K562 (cell line): Measurements from ENCODE around the gene ST7. TPM values are rescaled to one million over a fixed set of nuclear protein-coding genes. Genes with fewer than 3 reads are reported as not detected.

Experiments
- ATAC-seq: fragments of 200-7000 bp; cut with Tn5 transposase; 3 replicates; pipeline ENCODE4 v1.9.1; 2020; ENCODE audit warnings: moderate library complexity
- BruUV-seq: library from RNA; stranded (reverse); fragments of 400-500 nt; replicated peaks from 2 replicates; lab custom pipeline; 2021; lab: Mats Ljungman, UMichigan
- CTCF ChIA-PET: fragments of 300-600 bp; formaldehyde crosslinking; extraction: SDS; loops from one replicate; lab custom pipeline; 2021; ENCODE audit warnings: low intra/inter-chr PET ratio; lab: Yijun Ruan, JAX
- POLR2A ChIA-PET: fragments of 300-600, 350-650 bp; sonication (Branson Sonifier 250); formaldehyde crosslinking; extraction: SDS; loops from one replicate; lab custom pipeline; 2021; ENCODE audit warnings: antibody characterized with exemption, inconsistent platforms; lab: Yijun Ruan, JAX
- DNase-seq, 4 experiments: peaks; one replicate each; pipeline versions ENCODE4 v3.0.0 to v3.0.0-alpha.2; 2011 to 2018; ENCODE audit warnings: low spot score in 3 of 4, mixed read lengths in 3 of 4; ENCODE audit errors: extremely low read depth in 1 of 4
- FAIRE-seq: peaks from 2 replicates; lab custom pipeline; 2011; peaks lifted over from hg19 to GRCh38; lab: Jason Lieb, UNC
- H2AFZ ChIP-seq: 2 replicates; pipeline ENCODE4 v1.6.0; 2011; ENCODE audit warnings: low read depth, low read length, control low read depth, inconsistent platforms
- H3K27ac ChIP-seq: fragments of 200-600 bp; 3 replicates; pipeline ENCODE4 v1.8.0; 2011; ENCODE audit warnings: low read depth, mild to moderate bottlenecking, control low read depth, inconsistent platforms, low read length, moderate library complexity, mixed read lengths; ENCODE audit errors: extremely low read depth
- H3K27me3 ChIP-seq, 2 experiments: fragments of 300-600 bp in 1 of 2; 2 replicates in 1 of 2; 3 replicates in 1 of 2; pipeline versions ENCODE4 v1.6.0 to v1.8.0; 2011; ENCODE audit warnings: inconsistent platforms in 2 of 2, low read length in 2 of 2, mild to moderate bottlenecking in 1 of 2, mixed read lengths in 1 of 2, moderate library complexity in 1 of 2; ENCODE audit not compliant: control insufficient read depth in 2 of 2, insufficient read depth in 2 of 2
- H3K36me3 ChIP-seq: fragments of 300-600 bp; 3 replicates; pipeline ENCODE4 v1.8.0; 2011; ENCODE audit warnings: mild to moderate bottlenecking, low read length, inconsistent platforms; ENCODE audit not compliant: control insufficient read depth, insufficient read depth
- H3K4me1 ChIP-seq, 2 experiments: fragments of 200-600 bp in 1 of 2; replicated peaks in 1 of 2; 2 replicates in 1 of 2; 3 replicates in 1 of 2; pipeline versions ENCODE4 v1.5.1 to v1.8.0; 2011; ENCODE audit warnings: inconsistent platforms in 2 of 2, low read length in 2 of 2, mild to moderate bottlenecking in 1 of 2, mixed read lengths in 1 of 2, moderate library complexity in 1 of 2; ENCODE audit not compliant: control insufficient read depth in 2 of 2, insufficient read depth in 2 of 2
- H3K4me2 ChIP-seq: 2 replicates; pipeline ENCODE4 v1.6.1; 2011; ENCODE audit warnings: low read length, control low read depth, inconsistent platforms, mixed read lengths; ENCODE audit not compliant: insufficient read depth
- H3K4me3 ChIP-seq: fragments of 200-600 bp; sonication (generic), shearing (Covaris generic); 2 replicates; pipeline ENCODE4 v1.5.1; 2016; ENCODE audit warnings: control low read depth, inconsistent platforms
- H3K79me2 ChIP-seq: fragments of 200-600 bp; 3 replicates; pipeline ENCODE4 v1.8.0; 2011; ENCODE audit warnings: low read length, inconsistent platforms; ENCODE audit not compliant: control insufficient read depth, insufficient read depth
- H3K9ac ChIP-seq, 2 experiments: 2 replicates each; pipeline versions ENCODE4 v1.6.0 to v1.6.1; 2011; ENCODE audit warnings: low read depth in 2 of 2, low read length in 2 of 2, control low read depth in 1 of 2, inconsistent platforms in 1 of 2, mild to moderate bottlenecking in 1 of 2, mixed read lengths in 1 of 2; ENCODE audit not compliant: insufficient read depth in 1 of 2
- H3K9me1 ChIP-seq: one replicate; pipeline ENCODE4 v1.6.0; 2011; ENCODE audit warnings: inconsistent platforms, mild to moderate bottlenecking, low read length, moderate library complexity; ENCODE audit not compliant: control insufficient read depth, insufficient read depth
- H3K9me3 ChIP-seq: replicated peaks from 2 replicates; pipeline ENCODE4 v1.5.1; 2011; ENCODE audit warnings: low read depth, low read length, inconsistent platforms; ENCODE audit not compliant: control insufficient read depth, insufficient read depth
- H4K20me1 ChIP-seq: replicated peaks from 2 replicates; pipeline ENCODE4 v1.6.1; 2011; ENCODE audit warnings: low read length, inconsistent platforms, mixed read lengths; ENCODE audit not compliant: control insufficient read depth, insufficient read depth
- CTCFL ChIP-seq: IDR thresholded peaks from 2 replicates; pipeline ENCODE4 v1.6.1; 2011; ENCODE audit warnings: borderline replicate concordance, low read depth, mild to moderate bottlenecking, moderate library complexity, low read length; ENCODE audit not compliant: insufficient read depth, poor library complexity, severe bottlenecking
- GTF2F1 ChIP-seq: IDR thresholded peaks from 2 replicates; pipeline ENCODE4 v1.6.1; 2011; ENCODE audit warnings: low read depth, low read length, improper control_type of control experiment
- PHF8 ChIP-seq: fragments of 200-600 bp; sonication (generic); IDR thresholded peaks from 2 replicates; pipeline ENCODE4 v1.6.1; 2012; ENCODE audit warnings: mixed run types, mild to moderate bottlenecking, inconsistent platforms, low read length, moderate library complexity, borderline replicate concordance
- RAD21 ChIP-seq, 2 experiments: fragments of 250-450 bp in 1 of 2; fragments of 450-650 bp in 1 of 2; sonication (Bioruptor Pico) in 1 of 2; formaldehyde crosslinking in 1 of 2; IDR thresholded peaks in 1 of 2; conservative IDR thresholded peaks in 1 of 2; 2 replicates each; pipeline versions ENCODE4 v1.4.0 to v1.8.0; 2020 to 2022; ENCODE audit warnings: mild to moderate bottlenecking in 2 of 2, moderate library complexity in 1 of 2
- RNF2 ChIP-seq: sonication (generic); IDR thresholded peaks from 2 replicates; pipeline ENCODE4 v1.6.1; 2016
- WGBS: fragments of 100-300 bp; shearing (Covaris generic); methylation state at CpG from one replicate; pipeline ENCODE4 v1.1.6; 2016; ENCODE audit warnings: low coverage, mixed read lengths; ENCODE audit not compliant: insufficient coverage; ENCODE audit errors: missing lambda C conversion rate; 5-methylcytosine and 5-hydroxymethylcytosine counted together
- in situ Hi-C: fragments of 300-500 bp; cut with MboI; formaldehyde crosslinking; loops from 4 replicates; pipeline ENCODE4 v1.15.0; 2018; ENCODE audit warnings: inconsistent platforms, mixed read lengths
- intact Hi-C: fragments of 100-400 bp; cut with micrococcal nuclease; formaldehyde crosslinking; loops from 2 replicates; pipeline ENCODE4 v1.14.2; 2022
- polyA plus RNA-seq, 8 experiments: library from polyadenylated mRNA; depleted of rRNA in 4 of 8; stranded (reverse) in 5 of 8; unstranded in 3 of 8; fragments of >200 nt; fragmentation: Nextera tagmentation in 2 of 8; fragmentation: Illumina TruSeq in 1 of 8; extraction: Ambion mirVana in 2 of 8; extraction: Trizol in 1 of 8; gene quantifications; 2 replicates each; pipeline versions ENCODE4 v1.2.1 to v1.2.3, GENCODE V29; 2011 to 2014; ENCODE audit warnings: inconsistent platforms in 1 of 8, missing spikeins in 1 of 8
- total RNA-seq, 7 experiments: library from RNA; depleted of rRNA in 6 of 7; stranded (reverse); fragments of >200 nt in 6 of 7; fragmentation: Illumina TruSeq in 2 of 7; extraction: Trizol in 2 of 7; gene quantifications; 2 replicates each; pipeline versions ENCODE4 v1.2.1 to v1.2.3, GENCODE V29; 2011 to 2021; ENCODE audit warnings: low replicate concordance in 1 of 7

Gene ST7
- total and polyA plus RNA-seq, 9 of the 15 experiments (the other 6 are each of a cell fraction or from before 2014, with no cell fraction given): 23.9 to 56.3 (median 36.9) TPM

GRCh38 chr7:117219485-117219884, 266.2 kb downstream of the ST7 start:
- H3K36me3 ChIP-seq: peaks cover 76% of the 10 kb centered on the region; the same call in 2 of the 3 replicates
- H3K4me1 ChIP-seq: no peaks in the 10 kb centered on the region
- H3K4me3 ChIP-seq: no peak overlapping the region
- intact Hi-C loops: no loop called here
- CTCF ChIA-PET: no interaction called here
- TF ChIP-seq GTF2F1: no peak
- no peak overlapping the region for H3K4me2 ChIP-seq
- H4K20me1 ChIP-seq: no peaks in the 10 kb centered on the region
- no peaks in the 10 kb centered on the region for H3K9me1 ChIP-seq
- in situ Hi-C loops: no loop called here
- WGBS: 88% methylated on average over 8 of the region's 8 CpGs
- H2AFZ ChIP-seq: no peak overlapping the region
- DNase-seq (no peak), ATAC-seq (no peak), FAIRE-seq (no peak)
- POLR2A ChIA-PET: no interaction called here
- BruUV-seq: no TSS peak
- H3K27me3 ChIP-seq: no peaks in the 10 kb centered on the region
- no peak overlapping the region for H3K27ac ChIP-seq
- H3K79me2 ChIP-seq: no peaks in the 10 kb centered on the region
- peak overlapping the region in 1 of 2 experiments; percentile 21; a peak in 1 of 4 replicates for H3K9ac ChIP-seq
- H3K9me3 ChIP-seq: no peaks in the 10 kb centered on the region

- ChIA-PET CTCF (no interaction called here), POLR2A (no interaction called here)
- intact Hi-C loops (no loop called here), in situ Hi-C loops (no loop called here)
- 59% methylated on average over 5 of the region's 5 CpGs for WGBS
- no peak for FAIRE-seq
- ATAC-seq: peak; percentile 58
- no peaks in the 10 kb centered on the region for H4K20me1 ChIP-seq
- H3K27me3 ChIP-seq: no peaks in the 10 kb centered on the region
- H3K4me3 ChIP-seq: no peak overlapping the region
- H3K27ac ChIP-seq: no peak overlapping the region
- no peak overlapping the region for H3K9ac ChIP-seq
- peaks cover 70% of the 10 kb centered on the region; the same call in 2 of the 3 replicates for H3K36me3 ChIP-seq
- BruUV-seq: no TSS peak
- H3K4me2 ChIP-seq: no peak overlapping the region
- H3K4me1 ChIP-seq: no peaks in the 10 kb centered on the region
- DNase-seq: no peak
- no peaks in the 10 kb centered on the region for H3K9me3 ChIP-seq
- H2AFZ ChIP-seq: no peak overlapping the region
- no peaks in the 10 kb centered on the region for H3K9me1 ChIP-seq
- H3K79me2 ChIP-seq: no peaks in the 10 kb centered on the region
- 0 out of 4 replicates have a peak, but pooled peaks of 1 of the 2 experiments have one; percentile 3 for TF ChIP-seq RAD21 (CRISPR knock-in tag; conservative IDR thresholded peaks at IDR 0.05 in 1 of 2, IDR thresholded peaks at IDR 0.05 in 1 of 2)
- TF ChIP-seq RNF2: no peak
- peak; percentile 30 for TF ChIP-seq CTCFL
- no peak for TF ChIP-seq PHF8
Measured at GRCh38 chr7:117220836-117221235, 267.5 kb downstream of the ST7 start.
